Stimulated activated CD4-positive, alpha-beta T cell treated with anti-CD3 and anti-CD28 coated beads, TNF-alpha, amount 100 ng/mL, for 1 hour (primary cell): ENCODE measurements around the gene PNMA8A.

Source experiments
- DNase-seq, 3 donors: peaks; one replicate each; pipeline ENCODE4 v3.0.0-alpha.2; 2020; ENCODE audit warnings: low read depth in 3 of 3, low spot score in 1 of 3

Gene PNMA8A

GRCh38 chr19:46493236-46494145, 22.1 kb upstream of the PNMA8A start:
- DNase-seq: no peak

- no peak for DNase-seq
Measured at GRCh38 chr19:46492841-46493235, 21.5 kb upstream of the PNMA8A start.

- DNase-seq: no peak
Measured at GRCh38 chr19:46491975-46492682, 20.8 kb upstream of the PNMA8A start.

- no peak for DNase-seq
Measured at GRCh38 chr19:46490774-46491173, 19.4 kb upstream of the PNMA8A start.

- DNase-seq: no peak
Measured at GRCh38 chr19:46489445-46490272, 18.3 kb upstream of the PNMA8A start.

GRCh38 chr19:46488551-46488950, 17.2 kb upstream of the PNMA8A start:
- no peak for DNase-seq

- DNase-seq: peak; percentile 27 to 82 (median 54)
Measured at GRCh38 chr19:46487802-46488445, 16.6 kb upstream of the PNMA8A start.

GRCh38 chr19:46487178-46487801, 15.9 kb upstream of the PNMA8A start:
- no peak for DNase-seq

GRCh38 chr19:46486358-46486757, 15.0 kb upstream of the PNMA8A start:
- no peak for DNase-seq

- DNase-seq: no peak
Measured at GRCh38 chr19:46484656-46485055, 13.3 kb upstream of the PNMA8A start.

GRCh38 chr19:46482631-46483030, 11.3 kb upstream of the PNMA8A start:
- DNase-seq: no peak

- no peak for DNase-seq
Measured at GRCh38 chr19:46481947-46482346, 10.6 kb upstream of the PNMA8A start.

- DNase-seq: no peak
Measured at GRCh38 chr19:46481223-46481848, 10.0 kb upstream of the PNMA8A start.

GRCh38 chr19:46480415-46480814, 9.1 kb upstream of the PNMA8A start:
- no peak for DNase-seq

- DNase-seq: no peak
Measured at GRCh38 chr19:46478356-46478986, 7.1 kb upstream of the PNMA8A start.

GRCh38 chr19:46475986-46476385, 4.6 kb upstream of the PNMA8A start:
- DNase-seq: no peak

- DNase-seq: no peak
Measured at GRCh38 chr19:46474211-46474610, 2.8 kb upstream of the PNMA8A start.

GRCh38 chr19:46472592-46472991, 1.2 kb upstream of the PNMA8A start:
- DNase-seq: no peak

GRCh38 chr19:46471811-46472543, 614 bp upstream of the PNMA8A start:
- no peak for DNase-seq
